Nephron (organoid): ENCODE results near the gene GPX5.

Experiments used
- H3K27ac Mint-ChIP-seq, 3 experiments: 2 replicates each; pipeline ENCODE4 v1.8.0; 2020; ENCODE audit warnings: mixed read lengths in 3 of 3, mild to moderate bottlenecking in 2 of 3, moderate library complexity in 1 of 3
- H3K27me3 Mint-ChIP-seq: 2 replicates; pipeline ENCODE4 v1.8.0; 2021; ENCODE audit warnings: low read depth, mild to moderate bottlenecking, moderate library complexity, mixed read lengths
- H3K36me3 Mint-ChIP-seq: 2 replicates; pipeline ENCODE4 v1.8.0; 2020; ENCODE audit warnings: low read depth, mixed read lengths
- H3K4me1 Mint-ChIP-seq: 2 replicates; pipeline ENCODE4 v1.8.0; 2020; ENCODE audit warnings: mixed read lengths
- H3K4me3 Mint-ChIP-seq, 3 experiments: 2 replicates each; pipeline ENCODE4 v1.8.0; 2020; ENCODE audit warnings: mild to moderate bottlenecking in 3 of 3, mixed read lengths in 3 of 3, moderate library complexity in 2 of 3
- H3K9me3 Mint-ChIP-seq: 2 replicates; pipeline ENCODE4 v1.8.0; 2020; ENCODE audit warnings: mixed read lengths
- TF ChIP-seq, protein P1 (sequence below), 3 experiments: fragments of 200-600 bp; sonication (generic); IDR thresholded peaks; one replicate each; pipeline ENCODE4 v1.5.0; 2021; ENCODE audit warnings: antibody characterized with exemption in 3 of 3; ENCODE audit not compliant: unreplicated experiment in 3 of 3

The GPX5 gene

DNA sequence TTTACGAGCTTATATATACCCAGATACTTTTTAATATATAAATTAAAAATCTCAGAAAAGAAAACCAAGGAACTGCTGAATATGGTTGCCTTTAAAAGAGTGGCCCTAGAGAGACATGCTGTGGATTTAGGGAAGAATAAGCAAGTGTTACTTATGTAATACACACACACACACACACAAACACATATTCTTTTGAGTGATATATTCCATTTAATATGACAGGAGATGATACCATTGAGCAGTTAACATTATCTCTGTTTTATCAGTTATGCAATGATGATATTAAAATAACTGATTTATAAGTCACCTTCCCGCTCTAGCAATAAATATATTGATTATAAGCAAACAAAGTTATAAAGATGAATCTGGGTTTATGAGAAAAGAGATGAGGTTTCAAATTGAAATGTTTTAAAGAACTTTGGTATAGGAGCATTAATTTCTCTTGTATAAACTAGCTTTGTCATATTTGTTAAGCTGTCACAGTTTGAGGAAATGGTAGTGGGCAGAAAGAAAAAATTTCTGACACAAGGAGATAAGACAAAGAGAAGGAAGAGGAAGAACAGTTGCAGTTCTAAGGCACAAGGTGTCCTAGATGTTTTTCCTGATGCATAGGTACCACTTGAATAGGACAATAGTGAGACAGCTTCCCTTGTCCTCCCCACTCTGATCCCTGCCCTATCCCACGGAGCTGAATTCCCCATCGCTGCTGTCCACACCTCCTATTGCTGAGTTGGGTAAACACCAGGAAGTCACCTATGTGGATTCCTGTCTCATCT lies 26.4 kb downstream of the GPX5 start:
- H3K27me3 Mint-ChIP-seq = peaks cover 28% of the 10 kb centered on the region
- peaks cover 11% of the 10 kb centered on the region for H3K4me1 Mint-ChIP-seq
- H3K4me3 Mint-ChIP-seq = no peak overlapping the region

DNA sequence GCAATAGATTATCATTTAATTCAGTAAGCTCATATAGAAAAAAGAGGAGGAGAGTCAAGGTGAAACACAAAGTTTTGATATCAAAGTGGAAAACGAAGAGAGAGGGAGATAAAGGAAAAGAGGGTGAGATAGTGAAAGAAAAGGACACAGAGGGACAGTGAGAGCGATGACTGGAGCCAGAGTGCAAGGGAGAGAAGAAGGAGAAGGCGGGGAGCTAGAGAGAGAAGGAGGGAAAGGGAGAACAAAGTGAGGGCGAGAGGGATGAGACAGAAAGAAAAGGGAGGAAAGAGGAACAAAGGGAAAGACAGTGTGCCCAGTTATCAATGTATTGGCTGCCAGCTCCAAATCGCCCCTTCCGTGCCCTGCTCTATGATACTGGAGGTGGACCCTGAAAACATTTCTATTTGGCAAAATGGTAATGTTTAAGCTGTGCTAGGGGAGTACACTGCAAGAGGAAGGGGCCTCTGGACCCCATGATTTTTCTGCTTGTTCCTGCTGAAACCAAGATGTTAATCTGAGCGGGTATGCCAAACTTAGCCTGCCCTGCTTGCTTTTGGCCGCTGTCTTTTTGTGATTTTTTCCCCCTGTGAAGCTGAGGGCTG lies 27.8 kb downstream of the GPX5 start:
- Mint-ChIP-seq H3K27me3 (peaks cover 32% of the 10 kb centered on the region), H3K9me3 (no peaks in the 10 kb centered on the region), H3K4me3 (peak overlapping the region; percentile 33 to 68 (median 54)), H3K36me3 (no peaks in the 10 kb centered on the region), H3K4me1 (peaks cover 11% of the 10 kb centered on the region), H3K27ac (peak overlapping the region; percentile 73 to 87 (median 87))
- TF ChIP-seq, protein P1, sequence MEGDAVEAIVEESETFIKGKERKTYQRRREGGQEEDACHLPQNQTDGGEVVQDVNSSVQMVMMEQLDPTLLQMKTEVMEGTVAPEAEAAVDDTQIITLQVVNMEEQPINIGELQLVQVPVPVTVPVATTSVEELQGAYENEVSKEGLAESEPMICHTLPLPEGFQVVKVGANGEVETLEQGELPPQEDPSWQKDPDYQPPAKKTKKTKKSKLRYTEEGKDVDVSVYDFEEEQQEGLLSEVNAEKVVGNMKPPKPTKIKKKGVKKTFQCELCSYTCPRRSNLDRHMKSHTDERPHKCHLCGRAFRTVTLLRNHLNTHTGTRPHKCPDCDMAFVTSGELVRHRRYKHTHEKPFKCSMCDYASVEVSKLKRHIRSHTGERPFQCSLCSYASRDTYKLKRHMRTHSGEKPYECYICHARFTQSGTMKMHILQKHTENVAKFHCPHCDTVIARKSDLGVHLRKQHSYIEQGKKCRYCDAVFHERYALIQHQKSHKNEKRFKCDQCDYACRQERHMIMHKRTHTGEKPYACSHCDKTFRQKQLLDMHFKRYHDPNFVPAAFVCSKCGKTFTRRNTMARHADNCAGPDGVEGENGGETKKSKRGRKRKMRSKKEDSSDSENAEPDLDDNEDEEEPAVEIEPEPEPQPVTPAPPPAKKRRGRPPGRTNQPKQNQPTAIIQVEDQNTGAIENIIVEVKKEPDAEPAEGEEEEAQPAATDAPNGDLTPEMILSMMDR (IDR thresholded peaks at IDR 0.05; ENCODE audit: unreplicated experiment in 3 of 3) = no peak

More for the DNA sequence above, 26.4 kb downstream of the GPX5 start:
- peak overlapping the region in 1 of 3 experiments; percentile 23 for H3K27ac Mint-ChIP-seq
- H3K9me3 Mint-ChIP-seq = no peaks in the 10 kb centered on the region
- TF ChIP-seq, protein P1 (IDR thresholded peaks at IDR 0.05; ENCODE audit: unreplicated experiment in 3 of 3) = no peak
- H3K36me3 Mint-ChIP-seq = no peaks in the 10 kb centered on the region

DNA sequence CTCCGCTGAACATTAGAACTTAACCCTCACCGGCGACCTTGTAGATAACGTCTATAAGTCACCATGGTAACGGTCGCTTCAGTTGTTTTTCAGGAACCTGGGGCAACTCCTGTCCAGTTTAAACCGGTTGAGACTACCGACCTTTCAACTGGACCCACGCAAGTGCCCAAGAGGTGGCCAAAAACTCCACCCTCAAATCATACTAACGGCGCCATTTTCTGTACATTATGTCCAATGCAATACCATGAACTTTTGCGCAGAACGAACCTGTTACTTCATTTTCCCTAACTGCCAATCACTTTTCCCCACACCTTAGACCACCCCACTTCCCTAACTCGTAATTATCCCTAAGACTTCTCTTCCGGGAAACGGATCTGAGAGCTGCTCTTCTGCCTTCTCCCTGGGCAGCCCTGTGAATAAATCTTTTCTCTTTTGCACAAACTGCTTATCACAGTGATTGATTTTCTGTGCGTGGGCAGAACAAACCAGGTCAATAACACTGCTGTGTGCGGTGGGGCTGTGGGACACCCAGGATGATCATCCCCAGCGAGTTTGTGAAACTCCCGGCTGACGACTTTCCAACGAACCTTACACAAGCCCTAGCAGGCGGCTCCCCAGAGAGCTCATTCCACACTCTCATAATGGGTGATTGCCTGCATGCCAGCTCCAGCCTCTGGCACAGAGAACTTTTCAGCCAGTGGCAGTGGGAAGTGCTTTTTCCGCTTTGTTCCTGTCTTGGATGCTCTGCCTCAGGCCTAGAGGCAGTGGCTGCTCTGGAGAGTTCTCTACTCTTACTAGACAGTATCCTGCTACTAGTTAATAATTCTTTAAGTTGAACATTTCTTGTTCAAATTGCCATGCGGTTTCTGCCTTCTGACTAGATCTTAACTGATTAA lies 28.6 kb downstream of the GPX5 start:
- no peaks in the 10 kb centered on the region for H3K36me3 Mint-ChIP-seq
- peaks cover 35% of the 10 kb centered on the region for H3K27me3 Mint-ChIP-seq
- peaks cover 11% of the 10 kb centered on the region for H3K4me1 Mint-ChIP-seq
- peak overlapping the region; percentile 73 to 87 (median 87) for H3K27ac Mint-ChIP-seq
- no peaks in the 10 kb centered on the region for H3K9me3 Mint-ChIP-seq
- TF ChIP-seq, protein P1 (IDR thresholded peaks at IDR 0.05; ENCODE audit: unreplicated experiment in 3 of 3) = no peak
- peak overlapping the region; percentile 29 to 68 (median 54) for H3K4me3 Mint-ChIP-seq

DNA sequence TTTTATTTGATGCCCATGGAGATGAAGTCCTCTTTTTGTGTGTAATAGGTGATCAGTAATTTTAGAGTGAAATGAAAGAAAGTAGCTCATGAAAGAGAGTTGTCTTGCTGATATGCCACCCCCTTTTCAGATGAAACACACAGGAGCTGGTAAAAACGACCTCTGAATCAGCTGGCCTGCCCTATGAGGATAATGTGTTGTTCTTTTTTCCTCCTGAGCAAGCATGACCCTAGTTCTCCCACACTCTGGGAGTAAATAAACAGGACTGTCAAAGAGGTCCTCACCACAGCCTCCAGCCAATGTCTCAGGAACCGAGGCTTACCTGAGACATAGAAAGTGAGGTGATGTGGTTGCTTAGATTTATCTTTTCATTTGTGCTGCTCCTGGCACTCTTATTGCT lies 29.5 kb downstream of the GPX5 start:
- Mint-ChIP-seq H3K4me3 (no peak overlapping the region), H3K9me3 (no peaks in the 10 kb centered on the region), H3K27ac (peak overlapping the region; percentile 73 to 87 (median 87)), H3K4me1 (peaks cover 11% of the 10 kb centered on the region), H3K27me3 (peaks cover 38% of the 10 kb centered on the region), H3K36me3 (no peaks in the 10 kb centered on the region)
- TF ChIP-seq, protein P1 (IDR thresholded peaks at IDR 0.05; ENCODE audit: unreplicated experiment in 3 of 3) = no peak

DNA sequence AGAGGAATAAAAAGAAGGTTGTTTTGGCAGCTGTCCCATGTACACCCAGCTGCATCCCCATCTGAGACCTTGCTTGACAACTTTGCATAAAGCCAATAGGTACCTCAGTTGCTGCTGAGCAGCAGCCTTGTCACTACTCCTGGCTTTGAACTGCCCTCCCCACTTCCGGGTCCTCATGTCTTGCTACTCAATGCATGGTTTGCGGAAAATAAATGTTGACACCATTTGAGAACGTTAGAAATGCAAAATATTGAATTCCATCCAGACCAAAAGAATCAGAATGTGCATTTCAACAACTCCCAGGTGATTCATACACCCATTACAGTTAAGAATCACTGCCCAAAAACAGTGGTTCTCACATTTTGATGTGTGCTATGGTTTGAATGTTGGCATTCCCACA lies 32.9 kb downstream of the GPX5 start:
- Mint-ChIP-seq H3K4me3 (no peak overlapping the region), H3K27me3 (peaks cover 27% of the 10 kb centered on the region), H3K27ac (no peak overlapping the region), H3K4me1 (peaks cover 11% of the 10 kb centered on the region), H3K9me3 (no peaks in the 10 kb centered on the region), H3K36me3 (no peaks in the 10 kb centered on the region)
- TF ChIP-seq, protein P1 (IDR thresholded peaks at IDR 0.05; ENCODE audit: unreplicated experiment in 3 of 3) = no peak
